HG02973 (cell line): ENCODE measurements around the gene SMCO1.
"Not testable (repeated sequence)": the region's sequence is repeated elsewhere in the genome, so short reads cannot be mapped to it uniquely, and the experiment has no call there.

Experiments
- ATAC-seq: cut with Tn5 transposase; IDR thresholded peaks from one replicate; pipeline ENCODE4 v1.9.1; 2021; ENCODE audit warnings: moderate library complexity; ENCODE audit not compliant: unreplicated experiment

The SMCO1 gene

DNA sequence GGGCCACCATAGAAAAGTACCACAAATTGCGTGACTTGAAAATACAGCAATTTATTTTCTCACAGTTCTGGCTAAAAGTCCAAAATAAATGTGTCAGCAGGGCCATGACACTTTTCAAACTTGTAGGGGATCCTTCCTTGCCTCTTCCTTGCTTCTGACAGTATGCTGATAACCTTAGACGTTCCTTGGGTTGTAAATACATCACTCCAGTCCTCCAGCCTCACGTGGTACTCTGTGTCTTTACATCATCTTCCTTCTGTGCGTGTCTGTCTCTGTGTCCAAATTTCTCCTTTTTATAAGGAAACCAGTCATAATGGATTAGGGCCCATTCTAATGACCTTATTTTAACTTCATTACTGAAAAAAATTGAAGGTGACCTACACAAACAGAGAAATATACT, 19.0 kb downstream of the SMCO1 start:
- no peak for ATAC-seq

GRCh38 chr3:196493292-196493691, 21.9 kb downstream of the SMCO1 start:
- no peak for ATAC-seq

DNA sequence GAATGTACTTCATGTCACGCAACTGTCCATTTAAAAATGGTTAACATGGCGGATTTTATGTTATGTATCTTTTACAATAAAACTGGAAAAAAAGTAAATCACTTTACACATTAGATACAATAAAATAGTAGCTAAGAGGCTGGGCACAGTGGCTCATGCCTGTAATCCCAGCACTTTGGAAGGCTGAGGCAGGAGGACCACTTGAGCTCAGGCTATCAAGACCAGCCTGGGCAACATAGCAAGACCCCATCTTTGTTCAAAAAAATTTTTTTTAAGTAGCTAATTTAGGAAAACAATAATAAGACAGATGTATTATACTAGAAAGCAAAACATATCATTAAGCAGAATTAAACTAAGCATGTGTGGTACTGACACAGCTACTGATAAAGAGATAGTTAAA, 23.1 kb downstream of the SMCO1 start:
- no peak for ATAC-seq

- no peak for ATAC-seq
Measured at GRCh38 chr3:196489747-196490146, 25.4 kb downstream of the SMCO1 start.

DNA sequence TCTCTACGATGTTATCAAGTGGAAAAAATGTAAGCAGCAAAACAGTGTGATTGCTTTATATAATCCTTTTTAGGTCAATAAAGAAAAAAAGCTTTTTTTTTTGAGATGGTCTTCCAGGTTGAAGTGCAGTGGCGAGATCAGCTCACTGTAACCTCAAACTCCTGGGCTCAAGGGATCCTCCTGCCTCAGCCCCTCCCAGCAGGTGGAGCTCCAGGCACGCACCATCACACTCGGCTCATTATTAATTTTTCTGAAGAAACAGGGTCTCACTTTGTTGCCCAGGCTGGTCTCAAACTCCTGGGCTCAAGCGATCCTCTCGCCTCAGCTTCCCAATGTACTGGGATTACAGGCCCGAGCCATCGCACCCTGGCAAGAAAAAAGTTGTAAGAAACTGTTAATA, 28.9 kb downstream of the SMCO1 start:
- ATAC-seq: no peak

GRCh38 chr3:196477678-196478077, 37.5 kb downstream of the SMCO1 start:
- no peak for ATAC-seq

DNA sequence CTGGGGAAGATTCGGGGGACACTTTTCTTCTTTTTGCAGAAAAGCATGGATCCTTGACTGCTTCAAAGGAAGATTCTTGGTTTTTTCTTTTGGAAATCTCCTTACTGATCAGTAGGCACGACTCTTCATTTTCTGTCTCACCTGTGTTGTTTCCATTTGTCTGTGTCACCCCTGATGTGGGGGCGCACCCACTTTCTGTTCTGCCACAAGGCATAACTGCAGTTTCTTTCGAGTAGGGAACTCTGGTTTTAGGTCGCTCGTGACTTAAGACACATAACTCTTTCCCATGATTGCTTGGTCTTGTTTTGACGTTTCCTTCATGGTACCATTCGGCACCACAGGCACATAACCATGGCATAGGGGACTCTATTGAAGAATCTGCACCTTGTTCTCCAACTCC, 42.9 kb downstream of the SMCO1 start:
- no peak for ATAC-seq

GRCh38 chr3:196471551-196471950, 43.6 kb downstream of the SMCO1 start:
- no peak for ATAC-seq

- not testable (repeated sequence) for ATAC-seq
Measured at GRCh38 chr3:196470182-196470581, 45.0 kb downstream of the SMCO1 start.

GRCh38 chr3:196463804-196464203, 51.3 kb downstream of the SMCO1 start:
- no peak for ATAC-seq

- no peak for ATAC-seq
Measured at GRCh38 chr3:196463478-196463756, 51.7 kb downstream of the SMCO1 start.

- ATAC-seq: not testable (repeated sequence)
Measured at GRCh38 chr3:196462680-196463477, 52.3 kb downstream of the SMCO1 start.

- ATAC-seq: no peak
Measured at GRCh38 chr3:196458063-196458462, 57.1 kb downstream of the SMCO1 start.

- ATAC-seq: not testable (repeated sequence)
Measured at GRCh38 chr3:196457470-196457869, 57.7 kb downstream of the SMCO1 start.
